Left kidney (tissue), 2 donors: Measurements from ENCODE around the gene FCN3. TPM values are rescaled to one million over a fixed set of nuclear protein-coding genes. Genes with fewer than 3 reads are reported as not detected.
"Not testable (repeated sequence)": the region's sequence is repeated elsewhere in the genome, so short reads cannot be mapped to it uniquely, and the experiment has no call there.

Source experiments
- DNase-seq: peaks from one replicate; pipeline ENCODE4 v3.0.0-alpha.2; 2013
- polyA plus RNA-seq: library from polyadenylated mRNA; unstranded; fragments of 120-200 nt; gene quantifications from one replicate; pipeline ENCODE4 v1.2.1, GENCODE V29; 2013; ENCODE audit not compliant: insufficient read length

Gene FCN3
- polyA plus RNA-seq, 1 donor: 1.1 TPM

GRCh38 chr1:27400082-27400962, 25.7 kb upstream of the FCN3 start:
- no peak for DNase-seq

- no peak for DNase-seq
These were observed 24.8 kb upstream of the FCN3 start for GRCh38 chr1:27399251-27400025.

GRCh38 chr1:27398405-27399149, 24.0 kb upstream of the FCN3 start:
- DNase-seq: no peak

GRCh38 chr1:27397749-27398148, 23.1 kb upstream of the FCN3 start:
- no peak for DNase-seq

- no peak for DNase-seq
These were observed 22.5 kb upstream of the FCN3 start for GRCh38 chr1:27397110-27397509.

- DNase-seq: no peak
These were observed 21.0 kb upstream of the FCN3 start for GRCh38 chr1:27395441-27396195.

- no peak for DNase-seq
These were observed 20.3 kb upstream of the FCN3 start for GRCh38 chr1:27394925-27395324.

- DNase-seq: no peak
These were observed 19.6 kb upstream of the FCN3 start for GRCh38 chr1:27394282-27394658.

- DNase-seq: no peak
These were observed 19.1 kb upstream of the FCN3 start for GRCh38 chr1:27393641-27394281.

GRCh38 chr1:27392778-27393635, 18.4 kb upstream of the FCN3 start:
- DNase-seq: no peak

- DNase-seq: peak; percentile 85
These were observed 17.6 kb upstream of the FCN3 start, which contains the start of gene GPR3 for GRCh38 chr1:27392096-27392777. Gene GPR3, plus strand, starts transcription at chr1:27392622. Its CDS starts 1,177 bp downstream, at chr1:27393799.

- no peak for DNase-seq
These were observed 17.0 kb upstream of the FCN3 start for GRCh38 chr1:27391511-27392095.

- no peak for DNase-seq
These were observed 13.8 kb upstream of the FCN3 start for GRCh38 chr1:27388337-27389005.

- DNase-seq: not testable (repeated sequence)
These were observed 10.2 kb upstream of the FCN3 start for GRCh38 chr1:27384797-27385196.

GRCh38 chr1:27383661-27384060, 9.0 kb upstream of the FCN3 start:
- DNase-seq: no peak

GRCh38 chr1:27383039-27383605, 8.5 kb upstream of the FCN3 start, which contains the start of gene CD164L2:
Gene CD164L2, minus strand, starts transcription at chr1:27383333. Its CDS starts 94 bp downstream, at chr1:27383239.
- DNase-seq: no peak

GRCh38 chr1:27381969-27382762, 7.5 kb upstream of the FCN3 start:
- DNase-seq: no peak
